GM21825 (cell line): ENCODE measurements around the gene TBL2.
"Not testable (repeated sequence)": the region's sequence is repeated elsewhere in the genome, so short reads cannot be mapped to it uniquely, and the experiment has no call there.

Experiments
- ATAC-seq: cut with Tn5 transposase; IDR thresholded peaks from one replicate; pipeline ENCODE4 v1.9.1; 2021; ENCODE audit warnings: mild to moderate bottlenecking, moderate library complexity; ENCODE audit not compliant: unreplicated experiment

Gene TBL2

GRCh38 chr7:73570977-73571376 is 7.4 kb downstream of the TBL2 start:
- no peak for ATAC-seq

- no peak for ATAC-seq
Measured at GRCh38 chr7:73570521-73570920, 7.9 kb downstream of the TBL2 start.

GRCh38 chr7:73569042-73569608 is 9.3 kb downstream of the TBL2 start:
- no peak for ATAC-seq

- ATAC-seq = no peak
Measured at GRCh38 chr7:73567846-73568685, 10.3 kb downstream of the TBL2 start.

- ATAC-seq = no peak
Measured at GRCh38 chr7:73567140-73567539, 11.2 kb downstream of the TBL2 start.

GRCh38 chr7:73566431-73566830 is 11.9 kb downstream of the TBL2 start:
- not testable (repeated sequence) for ATAC-seq

GRCh38 chr7:73565675-73566340 is 12.6 kb downstream of the TBL2 start:
- ATAC-seq = no peak

GRCh38 chr7:73560109-73560835 is 18.1 kb downstream of the TBL2 start:
- no peak for ATAC-seq

GRCh38 chr7:73557397-73558257 is 20.8 kb downstream of the TBL2 start, which contains the start of gene BCL7B:
BCL7B (minus strand) TSS chr7:73557690; CDS start chr7:73557578, 112 bp downstream.
- peak; percentile 48 for ATAC-seq

GRCh38 chr7:73557108-73557396 is 21.3 kb downstream of the TBL2 start:
- peak; percentile 88 for ATAC-seq

- no peak for ATAC-seq
Measured at GRCh38 chr7:73556208-73557107, 21.9 kb downstream of the TBL2 start.

- no peak for ATAC-seq
Measured at GRCh38 chr7:73555411-73555982, 22.9 kb downstream of the TBL2 start.

GRCh38 chr7:73550093-73550492 is 28.3 kb downstream of the TBL2 start:
- ATAC-seq = not testable (repeated sequence)

GRCh38 chr7:73549176-73549575 is 29.2 kb downstream of the TBL2 start:
- ATAC-seq = no peak

GRCh38 chr7:73547841-73548240 is 30.5 kb downstream of the TBL2 start:
- ATAC-seq = no peak

- no peak for ATAC-seq
Measured at GRCh38 chr7:73544678-73545077, 33.7 kb downstream of the TBL2 start.

GRCh38 chr7:73541722-73542121 is 36.7 kb downstream of the TBL2 start:
- no peak for ATAC-seq

- no peak for ATAC-seq
Measured at GRCh38 chr7:73539709-73540108, 38.7 kb downstream of the TBL2 start.

GRCh38 chr7:73538510-73538909 is 39.9 kb downstream of the TBL2 start:
- ATAC-seq = not testable (repeated sequence)
